NCI-H82 treated with DMSO at 0.1 percent for 48 hours (cell line): ENCODE data around the gene IRF7.
A peak's percentile ranks its signal among the peaks of the same experiment; 100 is the strongest.
"Not testable (repeated sequence)": the region's sequence is repeated elsewhere in the genome, so short reads cannot be mapped to it uniquely, and the experiment has no call there.

ENCODE experiments used
- DNase-seq: peaks from one replicate; lab custom pipeline; 2025; ENCODE audit not compliant: unreplicated experiment; lab: John Stamatoyannopoulos, UW

IRF7 gene

DNA sequence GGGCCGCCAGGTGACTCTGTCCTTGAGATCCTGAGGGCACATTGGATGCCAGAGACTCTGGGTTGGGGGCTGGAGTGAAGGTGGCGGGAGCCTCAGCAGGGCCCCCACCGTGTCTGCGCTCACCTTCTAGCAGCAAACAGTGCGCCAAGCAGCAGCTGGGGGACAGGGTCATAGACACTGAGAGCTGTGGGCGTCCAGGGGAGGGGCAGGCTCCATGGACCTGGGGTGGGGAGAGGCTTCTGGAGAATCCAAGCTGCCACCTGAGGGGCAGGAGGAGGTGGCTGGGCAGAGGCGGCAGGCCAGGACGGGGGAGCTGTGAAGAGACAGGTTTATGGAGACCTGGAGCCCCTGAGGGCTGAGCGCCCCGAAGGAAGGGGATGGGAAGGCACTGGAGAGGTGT is 31.5 kb downstream of the IRF7 start:
- DNase-seq: no peak

DNA sequence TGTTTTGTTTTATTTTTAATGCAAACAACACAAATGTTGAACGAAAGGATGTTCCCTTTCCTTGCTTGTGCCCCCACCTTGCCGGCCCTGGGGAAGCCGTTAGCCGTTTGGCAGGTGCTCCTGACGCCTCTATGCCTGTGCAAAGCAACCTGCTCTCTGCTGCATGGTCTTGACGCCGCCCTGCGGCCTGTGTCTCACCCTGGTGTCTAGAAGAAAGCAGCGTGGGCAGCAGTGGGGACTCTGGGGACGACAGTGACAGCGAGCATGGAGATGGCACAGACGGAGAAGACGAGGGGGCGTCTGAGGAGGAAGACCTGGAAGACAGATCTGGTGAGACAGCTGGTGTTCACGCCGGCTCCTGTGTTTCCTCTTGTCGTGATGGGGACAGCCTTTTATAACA is 34.0 kb downstream of the IRF7 start:
- no peak for DNase-seq

DNA sequence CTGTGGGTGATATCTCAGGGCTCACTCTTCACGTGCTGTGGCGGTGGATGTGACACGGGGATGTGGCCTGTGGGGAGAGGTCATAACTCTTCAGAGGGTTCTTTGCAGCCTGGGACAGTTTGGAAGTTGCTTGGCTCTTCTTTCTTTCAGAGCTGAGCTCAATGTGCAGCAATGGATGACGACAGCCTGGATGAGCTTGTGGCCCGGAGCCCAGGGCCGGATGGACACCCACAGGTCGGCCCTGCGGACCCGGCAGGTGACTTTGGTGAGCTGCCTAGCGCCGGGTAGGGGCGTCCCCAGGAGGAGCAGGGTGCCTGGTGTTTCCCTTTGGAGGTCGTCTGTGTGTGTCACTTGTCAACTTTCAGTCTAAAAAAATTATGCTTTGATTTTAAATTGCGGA is 34.4 kb downstream of the IRF7 start:
- no peak for DNase-seq

DNA sequence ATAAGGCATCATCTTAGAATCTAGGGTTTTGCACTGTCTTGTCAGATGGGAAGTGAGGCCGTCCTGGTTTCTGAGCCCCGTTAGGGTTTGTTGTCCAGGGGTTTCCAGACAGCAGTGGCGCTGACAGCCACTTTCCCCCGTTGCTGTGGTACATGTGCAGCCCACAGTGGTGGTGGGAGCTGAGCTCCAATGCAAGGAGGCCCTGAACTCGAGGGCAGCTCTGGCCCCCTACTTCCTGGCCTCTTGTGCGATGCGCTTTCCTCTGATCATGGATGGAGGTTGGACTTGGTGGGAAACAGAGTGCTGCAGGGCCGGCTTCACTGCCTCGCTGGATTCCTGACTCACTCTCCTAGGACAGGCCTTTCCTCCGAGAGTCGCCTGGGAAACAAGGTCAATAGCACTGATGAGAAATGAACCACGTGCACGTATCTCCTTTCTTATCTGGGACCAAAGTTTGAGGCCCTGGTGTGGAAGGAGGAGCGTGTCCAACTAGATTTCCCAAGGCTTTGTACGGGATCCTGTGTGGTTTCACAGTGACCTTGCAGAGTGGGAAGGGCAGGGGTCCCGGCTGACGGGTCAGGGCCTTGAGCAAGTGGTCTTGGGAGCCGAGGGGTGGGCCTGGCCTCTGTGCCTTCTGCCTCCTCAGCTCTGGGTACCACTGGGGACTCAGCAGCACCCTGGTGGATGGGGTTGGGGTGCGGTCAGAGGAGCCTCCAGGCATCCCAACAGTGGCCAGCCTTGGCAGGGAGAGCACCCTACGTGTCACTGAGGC is 35.7 kb downstream of the IRF7 start:
- no peak for DNase-seq

DNA sequence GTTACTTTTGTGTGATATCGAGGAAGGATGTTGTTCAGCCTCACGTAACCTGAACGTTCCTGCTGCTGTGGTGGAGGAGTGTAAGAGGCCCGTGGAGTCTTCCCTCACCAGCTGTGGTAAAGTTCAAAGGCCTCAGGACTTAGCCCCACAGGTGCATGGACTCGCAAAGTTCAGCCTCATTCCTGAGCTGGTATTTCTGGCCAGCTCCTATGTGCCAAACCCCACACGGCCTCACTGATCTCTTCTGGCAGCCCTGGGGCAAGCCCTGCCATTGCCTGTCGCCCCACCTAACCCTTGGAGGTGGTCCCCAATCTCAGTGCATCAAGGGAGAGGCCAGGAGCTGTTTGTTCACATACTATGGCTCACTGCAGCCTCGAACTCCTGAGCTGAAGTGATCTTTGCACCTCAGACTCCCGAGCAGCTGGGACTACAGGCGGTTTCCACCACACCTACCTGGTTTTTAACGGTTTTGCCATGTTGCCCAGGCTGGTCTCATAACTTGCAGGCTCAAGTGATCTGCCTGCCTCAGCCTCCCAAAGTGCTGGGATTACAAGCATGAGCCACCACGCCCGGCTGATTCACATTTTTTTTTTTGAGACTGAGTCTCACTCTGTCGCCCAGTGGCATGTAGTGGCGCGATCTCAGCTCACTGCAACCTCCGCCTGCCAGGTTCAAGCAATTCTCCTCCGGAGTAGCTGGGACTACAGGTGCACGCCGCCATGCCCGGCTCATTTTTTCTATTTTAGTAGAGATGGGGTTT is 37.3 kb downstream of the IRF7 start:
- DNase-seq: no peak

DNA sequence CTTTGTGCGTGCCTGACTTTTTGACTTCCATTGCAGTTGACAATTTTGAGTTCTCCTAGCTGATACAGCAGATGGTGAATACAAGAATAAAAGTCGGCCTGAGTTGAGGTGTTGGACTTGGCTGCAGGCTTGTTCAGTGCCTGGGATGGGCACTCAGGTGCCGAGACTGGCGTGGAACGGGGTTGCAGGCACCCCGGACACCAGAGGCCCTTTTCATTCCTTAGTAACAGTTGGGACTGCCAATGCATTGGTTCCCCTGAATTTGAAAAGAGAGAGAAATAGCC is 38.2 kb downstream of the IRF7 start:
- no peak for DNase-seq

DNA sequence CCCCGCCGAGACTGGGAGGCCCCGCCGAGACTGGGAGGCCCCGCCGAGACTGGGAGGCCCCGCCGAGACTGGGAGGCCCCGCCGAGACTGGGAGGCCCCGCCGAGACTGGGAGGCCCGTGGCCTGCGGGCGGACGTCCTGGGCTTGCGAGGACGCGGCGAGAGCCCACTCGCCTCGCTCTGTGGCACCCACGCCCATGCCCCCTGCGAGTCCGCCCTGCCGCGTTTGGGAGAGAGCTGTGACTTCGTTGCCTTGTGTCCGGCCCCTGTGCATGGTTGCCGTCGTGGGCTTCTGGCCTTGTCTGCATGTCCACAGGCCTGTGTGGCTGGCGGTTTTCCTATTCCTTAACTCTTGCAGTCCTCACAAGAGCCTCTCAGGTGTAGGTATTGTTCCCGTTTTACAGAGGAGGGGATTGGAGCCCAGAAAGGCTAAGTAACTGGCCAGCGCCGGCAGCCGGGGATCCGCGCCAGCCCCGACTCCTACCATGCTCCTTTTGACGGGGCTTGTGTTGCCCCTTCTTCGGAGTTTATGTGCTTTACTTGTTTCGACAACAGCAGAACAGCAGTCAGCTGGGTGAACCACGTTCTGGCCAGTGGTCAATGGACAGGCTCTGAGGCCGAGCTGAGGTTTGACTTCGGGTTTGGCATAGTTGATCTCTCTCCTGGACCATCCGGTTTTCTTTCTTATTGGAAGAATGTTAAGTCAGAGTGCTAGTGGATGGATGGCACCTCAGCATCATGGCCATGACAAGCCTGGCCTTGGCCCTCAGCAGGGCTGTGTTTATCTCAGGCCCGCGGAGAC is 38.7 kb downstream of the IRF7 start:
- DNase-seq: no peak

DNA sequence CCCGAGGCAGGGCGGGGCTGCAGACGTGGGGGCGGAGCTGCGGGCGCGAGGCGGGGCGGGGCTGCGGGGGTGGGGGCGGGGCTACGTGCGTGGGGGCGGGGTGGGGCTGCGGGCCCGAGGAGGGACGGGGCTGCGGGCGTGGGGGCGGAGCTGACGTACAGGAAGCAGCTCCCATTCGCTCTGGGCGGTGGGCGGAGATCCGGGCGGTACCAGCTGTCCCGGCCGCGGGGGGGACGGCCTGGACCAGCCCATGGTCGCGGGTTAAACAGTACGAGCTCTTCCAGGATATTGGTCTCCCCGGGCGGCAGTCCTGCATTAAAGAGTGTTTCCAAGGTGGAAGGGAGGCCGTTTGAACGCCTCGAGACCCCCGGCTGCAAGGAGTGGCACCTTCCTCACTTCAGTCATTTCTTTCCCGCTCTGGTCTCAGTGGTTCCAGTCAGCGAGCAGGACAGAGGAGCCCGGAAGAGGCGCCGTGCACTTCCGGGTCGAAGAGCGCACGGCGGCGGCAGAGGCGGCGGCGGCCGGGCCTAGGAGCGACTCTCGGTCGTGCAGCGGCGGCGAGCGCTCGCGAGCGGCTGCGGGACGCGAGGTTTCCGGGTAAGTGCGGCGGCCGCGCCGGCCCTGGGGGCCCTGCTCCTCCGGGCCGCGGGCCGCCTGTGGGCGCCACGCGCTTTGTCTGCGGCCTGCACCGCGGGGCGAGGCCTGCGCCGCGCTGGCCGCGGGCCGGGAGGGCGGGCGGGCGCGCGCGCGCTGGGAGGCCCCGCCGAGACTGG is 39.6 kb downstream of the IRF7 start, which contains the start of gene PHRF1:
Gene PHRF1, plus strand, starts transcription at position 475 of the 773 bp plus-strand sequence. CDS start 5,043 bp downstream, outside the sequence.
- peak; percentile 86 for DNase-seq

DNA sequence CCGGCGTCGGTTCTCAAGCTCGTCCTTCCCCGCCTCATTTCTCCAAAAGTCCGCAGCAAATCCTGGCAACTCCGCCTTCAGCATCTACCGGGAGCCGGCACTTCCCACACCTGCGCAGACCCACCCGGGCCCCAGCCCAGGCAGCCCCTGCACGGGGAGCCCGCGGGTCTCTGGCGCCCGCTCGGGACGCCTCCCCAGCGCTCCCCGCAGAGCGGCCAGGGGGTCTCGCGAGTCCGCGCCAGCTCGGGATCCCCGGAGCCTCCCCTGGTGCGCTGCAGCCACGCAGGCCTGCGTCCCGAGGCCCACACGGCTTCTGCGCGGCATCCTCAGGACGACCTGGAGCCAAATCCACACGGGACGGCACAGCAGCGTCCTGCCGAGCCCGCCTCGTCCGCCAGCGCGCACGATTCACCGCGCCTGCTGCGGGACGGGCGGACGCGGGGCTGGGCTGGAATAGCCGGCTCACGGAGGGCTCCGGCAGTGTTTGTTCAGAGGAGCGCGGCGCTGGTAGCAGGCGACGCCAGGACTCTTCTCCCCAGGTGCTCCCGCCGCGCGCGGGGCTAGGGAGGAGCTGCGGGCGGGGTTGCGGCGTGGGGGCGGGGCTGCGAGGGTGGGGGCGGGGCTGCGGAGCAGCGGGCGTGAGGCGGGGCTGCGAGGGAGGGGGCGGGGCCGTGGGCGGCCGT is 40.3 kb downstream of the IRF7 start:
- no peak for DNase-seq

DNA sequence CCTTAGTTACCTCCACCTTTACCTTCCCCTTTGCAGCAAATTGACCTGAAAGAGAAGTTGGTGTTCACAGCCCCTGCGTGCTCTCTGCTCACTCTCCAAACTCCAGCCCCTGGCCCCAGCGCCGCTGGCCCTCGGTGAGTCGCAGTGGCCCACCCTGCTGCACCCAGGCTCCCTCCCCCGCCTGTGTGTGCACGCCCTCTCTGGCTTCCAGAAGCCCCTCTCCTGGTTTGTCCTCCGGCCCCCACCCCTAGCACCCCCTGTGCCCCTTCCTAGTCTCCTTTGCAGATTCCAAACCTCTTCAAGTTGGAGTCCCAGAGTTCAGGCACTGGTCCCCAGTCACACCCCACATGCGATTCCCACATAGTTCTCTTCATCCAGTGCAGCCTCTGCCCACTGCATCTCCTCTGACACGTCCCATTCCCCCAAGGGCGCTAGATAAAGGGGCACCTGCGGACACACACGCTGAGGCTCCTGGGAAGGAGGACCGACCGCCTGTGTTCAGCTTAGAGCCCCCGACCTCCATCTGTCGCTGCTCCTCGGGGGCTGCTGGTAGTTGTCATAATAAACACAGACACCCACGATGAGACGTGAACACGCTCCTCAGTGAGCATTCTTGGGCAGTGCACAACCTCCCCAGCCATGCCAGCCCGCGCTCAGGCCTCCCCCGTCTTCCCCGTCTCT is 41.0 kb downstream of the IRF7 start:
- DNase-seq: no peak

DNA sequence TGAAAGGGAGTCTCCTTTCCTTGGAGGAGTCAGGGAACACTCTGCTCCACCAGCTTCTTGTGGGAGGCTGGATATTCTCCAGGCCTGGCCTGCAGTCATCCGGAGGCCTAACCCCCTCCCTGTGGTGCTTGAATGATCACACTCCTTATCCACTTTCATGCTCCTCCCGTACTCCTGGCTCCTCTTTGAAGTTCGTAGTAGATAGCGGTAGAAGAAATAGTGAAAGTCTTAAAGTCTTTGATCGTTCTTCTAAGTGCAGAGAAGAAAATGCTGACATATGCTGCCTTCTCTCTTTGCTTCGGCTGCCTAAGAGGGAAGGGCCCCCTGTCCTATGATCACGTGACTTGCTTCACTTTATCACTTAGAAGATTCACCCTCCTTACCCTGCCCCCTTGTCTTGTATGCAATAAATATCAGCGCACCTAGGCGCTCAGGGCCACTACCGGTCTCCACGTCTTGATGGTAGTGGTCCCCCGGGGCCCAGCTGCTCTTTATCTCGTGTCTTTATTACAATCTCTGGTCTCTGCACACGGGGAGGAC is 41.6 kb downstream of the IRF7 start:
- not testable (repeated sequence) for DNase-seq

DNA sequence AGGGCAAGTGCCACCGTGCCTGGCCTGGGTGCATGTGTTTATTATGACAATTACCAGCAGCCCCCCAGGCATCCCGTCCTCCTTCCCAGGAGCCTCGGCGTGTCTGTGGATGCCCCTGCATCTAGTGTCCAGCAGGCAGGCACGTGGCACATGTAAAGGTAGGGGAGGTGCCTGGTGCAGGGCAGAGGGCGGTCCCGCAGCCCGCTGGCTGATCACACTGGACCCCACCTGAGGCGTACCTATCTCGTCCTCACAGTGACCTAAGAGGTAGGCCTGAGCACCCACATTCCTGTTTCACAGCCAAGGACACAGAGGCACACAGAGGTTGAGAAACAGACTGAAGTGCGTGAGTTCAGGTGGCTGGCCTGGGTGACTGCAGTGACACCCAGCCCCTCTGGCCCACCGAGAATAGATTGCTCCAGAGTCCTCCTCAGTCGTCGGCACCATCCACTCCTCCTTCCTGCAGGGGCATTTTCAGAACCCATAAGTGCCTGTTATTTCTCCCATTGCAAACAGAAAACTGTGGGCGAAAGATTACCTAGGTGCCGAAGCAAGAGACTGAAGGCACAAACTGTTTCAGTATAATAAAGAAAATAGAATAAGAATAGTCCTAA is 42.5 kb downstream of the IRF7 start:
- DNase-seq: no peak

DNA sequence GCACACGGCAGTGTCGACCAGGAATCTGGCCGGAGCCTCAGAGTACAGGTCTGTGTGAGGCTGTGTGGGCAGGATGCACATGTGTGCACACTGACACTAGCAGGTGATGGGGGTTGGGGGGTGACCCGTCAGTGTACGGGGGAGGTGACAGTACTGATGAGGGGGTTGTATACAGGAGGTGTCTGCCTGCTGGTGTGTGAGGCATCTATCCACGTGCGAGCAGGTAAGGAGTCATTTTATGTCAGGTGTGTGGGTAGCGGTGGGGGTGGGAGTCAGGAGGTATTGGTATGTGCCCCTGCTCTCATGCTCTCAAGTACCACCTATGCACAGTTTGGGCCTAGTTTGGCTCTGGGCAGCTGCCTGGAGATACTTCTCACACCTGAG is 44.0 kb downstream of the IRF7 start:
- DNase-seq: no peak

DNA sequence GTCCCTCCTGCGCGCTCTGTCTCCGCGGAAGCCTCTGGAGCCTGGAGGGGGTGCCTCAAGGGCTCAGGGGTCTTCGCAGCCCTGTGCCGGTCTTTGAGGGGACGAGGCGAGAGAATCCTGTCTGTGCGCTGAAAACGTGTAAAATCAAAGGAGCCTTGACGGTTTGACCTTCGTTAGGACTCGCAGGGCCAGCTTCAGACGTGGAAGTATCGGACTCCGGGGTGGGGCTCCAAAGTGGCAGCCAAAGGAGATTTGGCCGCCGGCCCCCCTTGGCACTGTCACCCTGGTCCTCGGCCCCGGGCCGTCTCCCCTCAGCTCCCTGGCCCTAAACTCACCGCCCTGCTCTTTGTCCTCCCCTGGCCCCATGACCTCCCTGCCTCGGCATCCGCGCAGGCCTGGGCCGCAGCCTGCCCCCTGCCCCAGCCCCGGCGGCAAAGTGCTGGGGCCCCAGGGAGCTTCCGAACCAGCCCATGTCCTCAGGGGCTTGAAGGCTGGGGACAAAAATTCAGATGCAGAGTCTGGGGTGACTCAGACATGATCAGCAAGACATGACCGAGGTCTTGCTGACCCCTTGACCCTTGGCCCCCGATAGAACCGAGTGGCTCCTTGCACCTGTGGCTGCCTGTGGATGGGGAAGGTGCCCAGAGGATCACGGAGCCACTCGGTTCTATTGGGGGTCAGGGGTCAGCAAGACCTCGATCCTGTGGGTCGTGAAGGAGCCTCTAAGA is 46.4 kb downstream of the IRF7 start:
- no peak for DNase-seq

DNA sequence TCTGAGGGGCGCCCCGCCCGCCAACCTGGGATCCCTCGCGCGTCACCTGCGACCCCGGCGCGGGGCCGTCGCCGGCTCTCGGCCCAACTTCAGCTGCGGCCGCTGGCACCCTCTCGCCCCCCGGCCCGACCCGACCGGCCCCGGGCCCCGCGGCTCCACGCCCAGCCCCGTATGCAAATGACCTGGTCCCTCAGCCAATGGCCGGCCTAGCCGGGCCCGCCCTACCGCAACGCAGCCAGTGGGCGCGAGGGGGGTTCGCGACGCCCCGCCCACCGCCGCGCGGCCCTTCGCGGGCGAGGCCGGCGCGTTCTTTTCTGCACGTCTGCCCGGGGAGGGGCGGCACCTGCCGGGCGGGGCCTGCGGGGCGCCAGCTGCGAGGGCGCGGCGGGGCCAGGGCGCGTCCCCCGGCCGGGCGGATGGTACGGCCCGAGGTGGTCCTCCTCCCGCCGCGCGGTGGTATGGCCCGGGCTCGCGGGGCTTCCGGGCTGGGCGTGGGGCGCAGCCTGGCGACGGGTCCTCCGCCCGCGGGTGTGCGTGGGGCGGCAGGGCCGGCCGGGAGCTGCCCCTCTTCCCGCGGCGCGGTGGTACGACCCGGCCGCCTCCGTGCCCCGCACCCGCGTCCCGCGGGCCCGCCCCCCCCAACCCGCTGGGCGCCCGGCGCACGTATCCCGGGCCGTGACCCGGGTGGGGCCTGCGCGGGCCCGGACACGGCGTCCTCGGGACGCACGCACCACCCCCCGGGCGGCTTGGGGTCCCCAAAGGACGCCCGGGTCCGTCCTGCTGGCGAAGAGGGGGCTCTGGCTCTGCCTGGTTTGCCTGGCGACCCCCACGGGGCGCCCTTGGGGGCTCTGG is 47.2 kb downstream of the IRF7 start:
- DNase-seq: peak; percentile 69

DNA sequence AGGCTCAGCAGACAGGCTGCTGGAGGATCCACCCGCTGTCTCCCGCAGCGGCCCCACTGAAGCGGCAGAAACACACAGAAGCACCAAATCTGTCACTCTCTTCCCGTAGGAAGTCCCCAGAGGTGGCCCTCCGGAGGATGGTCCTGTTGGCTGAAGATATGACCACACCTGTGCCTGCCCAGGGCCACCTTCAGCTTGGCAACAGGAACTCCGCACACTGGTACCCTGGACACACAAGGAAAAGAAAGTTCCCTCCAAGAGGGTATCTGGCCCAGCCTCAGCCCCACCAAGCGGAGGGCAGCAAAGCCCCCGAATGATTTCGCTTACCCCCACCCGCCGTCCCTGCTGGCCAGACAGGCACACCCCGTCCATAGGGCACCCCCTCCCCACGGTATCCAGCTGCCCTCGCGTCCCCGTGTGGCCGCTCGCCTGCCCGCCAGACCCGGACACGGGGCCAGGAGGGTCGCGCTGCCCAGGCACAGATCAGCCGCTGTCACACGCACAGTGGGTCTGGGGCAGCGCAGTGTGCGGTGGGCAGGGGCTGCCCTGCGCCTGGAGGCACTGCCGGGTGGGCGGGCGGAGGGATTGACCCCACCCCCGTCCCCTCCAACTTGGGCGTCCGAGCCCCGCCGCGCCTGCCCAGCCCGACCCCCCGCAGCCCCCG is 48.0 kb downstream of the IRF7 start:
- no peak for DNase-seq

DNA sequence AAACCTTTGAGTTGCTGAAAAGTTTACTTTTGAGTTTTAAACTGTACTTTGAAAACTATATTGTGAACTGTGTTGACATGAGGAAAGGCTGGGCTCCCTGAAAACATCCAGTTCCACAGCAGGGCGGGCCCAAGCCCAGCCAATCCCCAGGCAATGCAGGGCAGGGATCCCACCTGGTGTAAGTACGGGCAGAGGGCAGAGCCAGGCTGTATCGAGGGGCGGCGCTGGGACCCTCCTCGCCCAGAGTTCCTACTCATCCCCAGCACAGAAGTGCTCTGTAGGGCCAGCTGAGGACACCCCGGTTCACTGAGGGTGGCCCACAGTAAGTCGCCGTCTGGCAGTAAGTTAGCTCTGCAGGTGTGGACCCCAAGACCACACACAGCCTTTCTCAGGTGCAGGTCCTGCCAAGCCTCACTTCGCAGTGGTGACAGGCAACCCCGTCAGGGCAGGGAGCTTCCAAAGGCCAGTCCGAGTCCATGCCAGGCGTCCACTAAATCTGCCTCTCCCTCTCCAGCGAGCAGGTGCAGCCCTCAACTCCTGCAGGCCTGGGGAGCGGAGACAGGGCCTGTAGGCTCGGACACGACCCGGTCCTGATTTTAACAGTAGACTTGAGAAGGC is 48.6 kb downstream of the IRF7 start:
- no peak for DNase-seq
